K562 (cell line): ENCODE results near the gene CEACAM20. TPM values are rescaled to one million over a fixed set of nuclear protein-coding genes. Genes with fewer than 3 reads are reported as not detected.

ENCODE experiments used
- ARID2 ChIP-seq: fragments of 450-650 bp; IDR thresholded peaks from 2 replicates; pipeline ENCODE4 v1.6.1; 2017; ENCODE audit warnings: antibody characterized with exemption, mild to moderate bottlenecking
- C11orf30 ChIP-seq: fragments of 450-650 bp; IDR thresholded peaks from 2 replicates; pipeline ENCODE4 v1.6.1; 2016; ENCODE audit warnings: low read depth, mild to moderate bottlenecking
- CBX8 ChIP-seq: fragments of 200-600 bp; sonication (generic); IDR thresholded peaks from 2 replicates; pipeline ENCODE4 v1.6.1; 2012; ENCODE audit warnings: borderline replicate concordance, mixed run types, low read depth, mild to moderate bottlenecking, moderate library complexity, mixed read lengths, low read length, control low read depth, inconsistent platforms; ENCODE audit not compliant: poor library complexity, severe bottlenecking; ENCODE audit errors: extremely low read depth
- CSDE1 ChIP-seq, 2 experiments: fragments of 450-650 bp; IDR thresholded peaks; 2 replicates each; pipeline ENCODE4 v1.6.1; 2016; ENCODE audit warnings: mild to moderate bottlenecking in 1 of 2
- ETS2 ChIP-seq: IDR thresholded peaks from 2 replicates; pipeline ENCODE4 v1.6.1; 2016; ENCODE audit warnings: borderline replicate concordance, missing genetic modification characterization, mild to moderate bottlenecking, moderate library complexity, missing compliant biosample characterization; ENCODE audit not compliant: poor library complexity, severe bottlenecking
- GTF2E2 ChIP-seq: fragments of 200-800 bp; sonication (Bioruptor generic); IDR thresholded peaks from 2 replicates; pipeline ENCODE4 v1.6.1; 2016; ENCODE audit warnings: missing genetic modification characterization, missing compliant biosample characterization
- HCFC1 ChIP-seq: IDR thresholded peaks from 2 replicates; pipeline ENCODE4 v1.6.1; 2012; ENCODE audit warnings: low read depth, low read length, improper control_type of control experiment
- HNRNPUL1 ChIP-seq: fragments of 200-400 bp; formaldehyde crosslinking; IDR thresholded peaks from 2 replicates; pipeline ENCODE4 v1.6.1; 2017; ENCODE audit warnings: low read length
- IFI16 ChIP-seq: fragments of 250-450 bp; sonication (Bioruptor Pico); IDR thresholded peaks from 2 replicates; pipeline ENCODE4 v2.1.2; 2022; ENCODE audit warnings: mild to moderate bottlenecking, inconsistent platforms
- KAT8 ChIP-seq: fragments of 450-650 bp; IDR thresholded peaks from 2 replicates; pipeline ENCODE4 v1.6.1; 2016; ENCODE audit warnings: low read depth, mild to moderate bottlenecking
- PRMT5 ChIP-seq: sonication (generic); formaldehyde crosslinking; IDR thresholded peaks from 2 replicates; pipeline ENCODE4 v1.5.0; 2020; ENCODE audit warnings: missing genetic modification reagents
- RBM25 ChIP-seq: fragments of 200-400 bp; formaldehyde crosslinking; IDR thresholded peaks from 2 replicates; pipeline ENCODE4 v1.6.1; 2018; ENCODE audit warnings: low read length, low read depth, moderate library complexity; ENCODE audit not compliant: severe bottlenecking
- SMARCA4 ChIP-seq: fragments of 450-650 bp; IDR thresholded peaks from 2 replicates; pipeline ENCODE4 v1.6.1; 2016
- SP2 ChIP-seq: IDR thresholded peaks from 2 replicates; pipeline ENCODE4 v1.6.1; 2011; ENCODE audit warnings: mild to moderate bottlenecking, low read depth, low read length, moderate library complexity; ENCODE audit not compliant: poor library complexity, severe bottlenecking; ENCODE audit errors: extremely low read depth
- ZBTB7A ChIP-seq: IDR thresholded peaks from 2 replicates; pipeline ENCODE4 v1.6.1; 2011; ENCODE audit warnings: low read depth, mild to moderate bottlenecking, low read length, moderate library complexity, borderline replicate concordance; ENCODE audit not compliant: control insufficient read depth
- ZNF239 ChIP-seq: fragments of 250-450 bp; sonication (Bioruptor Pico); IDR thresholded peaks from 2 replicates; pipeline ENCODE4 v1.4.0; 2020; ENCODE audit warnings: mild to moderate bottlenecking
- ZNF778 ChIP-seq: fragments of 450-650 bp; formaldehyde crosslinking; IDR thresholded peaks from 2 replicates; pipeline ENCODE4 v1.4.0; 2020; ENCODE audit warnings: mild to moderate bottlenecking, moderate library complexity
- polyA plus RNA-seq, 8 experiments: library from polyadenylated mRNA; depleted of rRNA in 4 of 8; stranded (reverse) in 5 of 8; unstranded in 3 of 8; fragments of >200 nt; fragmentation: Nextera tagmentation in 2 of 8; fragmentation: Illumina TruSeq in 1 of 8; extraction: Ambion mirVana in 2 of 8; extraction: Trizol in 1 of 8; gene quantifications; 2 replicates each; pipeline versions ENCODE4 v1.2.1 to v1.2.3, GENCODE V29; 2011 to 2014; ENCODE audit warnings: inconsistent platforms in 1 of 8, missing spikeins in 1 of 8
- total RNA-seq, 7 experiments: library from RNA; depleted of rRNA in 6 of 7; stranded (reverse); fragments of >200 nt in 6 of 7; fragmentation: Illumina TruSeq in 2 of 7; extraction: Trizol in 2 of 7; gene quantifications; 2 replicates each; pipeline versions ENCODE4 v1.2.1 to v1.2.3, GENCODE V29; 2011 to 2021; ENCODE audit warnings: low replicate concordance in 1 of 7
- TF ChIP-seq, protein P1 (sequence below): fragments of 450-650 bp; IDR thresholded peaks from 2 replicates; pipeline ENCODE4 v1.6.1; 2016; ENCODE audit warnings: antibody characterized with exemption
- TF ChIP-seq, protein P2 (sequence below): fragments of 450-650 bp; IDR thresholded peaks from 2 replicates; pipeline ENCODE4 v1.6.1; 2018; ENCODE audit not compliant: partially characterized antibody
- TF ChIP-seq, protein P3 (sequence below): sonication (generic); formaldehyde crosslinking; IDR thresholded peaks from 2 replicates; pipeline ENCODE4 v1.8.0; 2022; ENCODE audit warnings: mild to moderate bottlenecking, missing genetic modification reagents
- TF ChIP-seq, protein P4 (sequence below), 3 experiments: IDR thresholded peaks in 2 of 3; conservative IDR thresholded peaks in 1 of 3; 2 replicates each; pipeline ENCODE4 v1.5.1; 2011 to 2012; ENCODE audit warnings: low read length in 3 of 3, mild to moderate bottlenecking in 3 of 3, control low read depth in 2 of 3, improper control_type of control experiment in 1 of 3, inconsistent platforms in 1 of 3, low read depth in 1 of 3, mixed read lengths in 1 of 3, moderate library complexity in 1 of 3; ENCODE audit not compliant: insufficient read depth in 2 of 3

The CEACAM20 gene
- total and polyA plus RNA-seq, 9 of the 15 experiments (the other 6 are each of a cell fraction or from before 2014, with no cell fraction given): not detected

- TF ChIP-seq ZBTB7A (no peak), ZNF239 (CRISPR knock-in tag) (no peak), C11orf30 (peak; percentile 49; the same call in 1 of the 2 replicates), ZNF778 (no peak), SP2 (no peak), IFI16 (CRISPR knock-in tag) (no peak), CBX8 (no peak), HCFC1 (no peak), ETS2 (tag) (no peak), CSDE1 (IDR thresholded peaks at IDR 0.05) (no peak), KAT8 (no peak), RBM25 (peak; percentile 2), SMARCA4 (no peak), GTF2E2 (no peak), PRMT5 (CRISPR knock-in tag) (no peak), ARID2 (0 out of 2 replicates have a peak, but pooled peaks have one; percentile 31), HNRNPUL1 (no peak)
- TF ChIP-seq, protein P1, sequence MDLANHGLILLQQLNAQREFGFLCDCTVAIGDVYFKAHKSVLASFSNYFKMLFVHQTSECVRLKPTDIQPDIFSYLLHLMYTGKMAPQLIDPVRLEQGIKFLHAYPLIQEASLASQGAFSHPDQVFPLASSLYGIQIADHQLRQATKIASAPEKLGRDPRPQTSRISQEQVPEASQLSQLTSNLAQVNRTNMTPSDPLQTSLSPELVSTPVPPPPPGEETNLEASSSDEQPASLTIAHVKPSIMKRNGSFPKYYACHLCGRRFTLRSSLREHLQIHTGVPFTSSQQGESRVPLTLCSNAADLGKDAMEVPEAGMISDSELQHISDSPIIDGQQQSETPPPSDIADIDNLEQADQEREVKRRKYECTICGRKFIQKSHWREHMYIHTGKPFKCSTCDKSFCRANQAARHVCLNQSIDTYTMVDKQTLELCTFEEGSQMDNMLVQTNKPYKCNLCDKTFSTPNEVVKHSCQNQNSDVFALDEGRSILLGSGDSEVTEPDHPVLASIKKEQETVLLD: no peak
- TF ChIP-seq, protein P2, sequence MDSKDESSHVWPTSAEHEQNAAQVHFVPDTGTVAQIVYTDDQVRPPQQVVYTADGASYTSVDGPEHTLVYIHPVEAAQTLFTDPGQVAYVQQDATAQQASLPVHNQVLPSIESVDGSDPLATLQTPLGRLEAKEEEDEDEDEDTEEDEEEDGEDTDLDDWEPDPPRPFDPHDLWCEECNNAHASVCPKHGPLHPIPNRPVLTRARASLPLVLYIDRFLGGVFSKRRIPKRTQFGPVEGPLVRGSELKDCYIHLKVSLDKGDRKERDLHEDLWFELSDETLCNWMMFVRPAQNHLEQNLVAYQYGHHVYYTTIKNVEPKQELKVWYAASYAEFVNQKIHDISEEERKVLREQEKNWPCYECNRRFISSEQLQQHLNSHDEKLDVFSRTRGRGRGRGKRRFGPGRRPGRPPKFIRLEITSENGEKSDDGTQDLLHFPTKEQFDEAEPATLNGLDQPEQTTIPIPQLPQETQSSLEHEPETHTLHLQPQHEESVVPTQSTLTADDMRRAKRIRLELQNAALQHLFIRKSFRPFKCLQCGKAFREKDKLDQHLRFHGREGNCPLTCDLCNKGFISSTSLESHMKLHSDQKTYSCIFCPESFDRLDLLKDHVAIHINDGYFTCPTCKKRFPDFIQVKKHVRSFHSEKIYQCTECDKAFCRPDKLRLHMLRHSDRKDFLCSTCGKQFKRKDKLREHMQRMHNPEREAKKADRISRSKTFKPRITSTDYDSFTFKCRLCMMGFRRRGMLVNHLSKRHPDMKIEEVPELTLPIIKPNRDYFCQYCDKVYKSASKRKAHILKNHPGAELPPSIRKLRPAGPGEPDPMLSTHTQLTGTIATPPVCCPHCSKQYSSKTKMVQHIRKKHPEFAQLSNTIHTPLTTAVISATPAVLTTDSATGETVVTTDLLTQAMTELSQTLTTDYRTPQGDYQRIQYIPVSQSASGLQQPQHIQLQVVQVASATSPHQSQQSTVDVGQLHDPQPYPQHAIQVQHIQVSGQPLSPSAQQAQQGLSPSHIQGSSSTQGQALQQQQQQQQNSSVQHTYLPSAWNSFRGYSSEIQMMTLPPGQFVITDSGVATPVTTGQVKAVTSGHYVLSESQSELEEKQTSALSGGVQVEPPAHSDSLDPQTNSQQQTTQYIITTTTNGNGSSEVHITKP: no peak
- TF ChIP-seq, protein P3, sequence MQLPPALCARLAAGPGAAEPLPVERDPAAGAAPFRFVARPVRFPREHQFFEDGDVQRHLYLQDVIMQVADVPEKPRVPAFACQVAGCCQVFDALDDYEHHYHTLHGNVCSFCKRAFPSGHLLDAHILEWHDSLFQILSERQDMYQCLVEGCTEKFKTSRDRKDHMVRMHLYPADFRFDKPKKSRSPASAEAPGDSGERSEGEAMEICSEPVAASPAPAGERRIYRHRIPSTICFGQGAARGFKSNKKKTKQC (CRISPR knock-in tag): no peak
- TF ChIP-seq, protein P4, sequence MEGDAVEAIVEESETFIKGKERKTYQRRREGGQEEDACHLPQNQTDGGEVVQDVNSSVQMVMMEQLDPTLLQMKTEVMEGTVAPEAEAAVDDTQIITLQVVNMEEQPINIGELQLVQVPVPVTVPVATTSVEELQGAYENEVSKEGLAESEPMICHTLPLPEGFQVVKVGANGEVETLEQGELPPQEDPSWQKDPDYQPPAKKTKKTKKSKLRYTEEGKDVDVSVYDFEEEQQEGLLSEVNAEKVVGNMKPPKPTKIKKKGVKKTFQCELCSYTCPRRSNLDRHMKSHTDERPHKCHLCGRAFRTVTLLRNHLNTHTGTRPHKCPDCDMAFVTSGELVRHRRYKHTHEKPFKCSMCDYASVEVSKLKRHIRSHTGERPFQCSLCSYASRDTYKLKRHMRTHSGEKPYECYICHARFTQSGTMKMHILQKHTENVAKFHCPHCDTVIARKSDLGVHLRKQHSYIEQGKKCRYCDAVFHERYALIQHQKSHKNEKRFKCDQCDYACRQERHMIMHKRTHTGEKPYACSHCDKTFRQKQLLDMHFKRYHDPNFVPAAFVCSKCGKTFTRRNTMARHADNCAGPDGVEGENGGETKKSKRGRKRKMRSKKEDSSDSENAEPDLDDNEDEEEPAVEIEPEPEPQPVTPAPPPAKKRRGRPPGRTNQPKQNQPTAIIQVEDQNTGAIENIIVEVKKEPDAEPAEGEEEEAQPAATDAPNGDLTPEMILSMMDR (IDR thresholded peaks at IDR 0.05 in 2 of 3, conservative IDR thresholded peaks at IDR 0.05 in 1 of 3; ENCODE audit: insufficient read depth in 2 of 3, low read depth in 1 of 3, low read length in 3 of 3): peak; percentile 78 to 87 (median 80)
Observed at GRCh38 chr19:44570984-44571684, 41.7 kb upstream of the CEACAM20 start (continued).
